Activated T-cell treated with anti-CD3 and anti-CD28 coated beads, Interleukin-2, amount 50 U/mL, for 1 hour (primary cell): ENCODE results near the gene PRDX2.
A peak's percentile ranks its signal among the peaks of the same experiment; 100 is the strongest.
"Not testable (repeated sequence)": the region's sequence is repeated elsewhere in the genome, so short reads cannot be mapped to it uniquely, and the experiment has no call there.

Experiments used
- DNase-seq: peaks from one replicate; pipeline ENCODE4 v3.0.0-alpha.2; 2020

PRDX2 gene

DNA sequence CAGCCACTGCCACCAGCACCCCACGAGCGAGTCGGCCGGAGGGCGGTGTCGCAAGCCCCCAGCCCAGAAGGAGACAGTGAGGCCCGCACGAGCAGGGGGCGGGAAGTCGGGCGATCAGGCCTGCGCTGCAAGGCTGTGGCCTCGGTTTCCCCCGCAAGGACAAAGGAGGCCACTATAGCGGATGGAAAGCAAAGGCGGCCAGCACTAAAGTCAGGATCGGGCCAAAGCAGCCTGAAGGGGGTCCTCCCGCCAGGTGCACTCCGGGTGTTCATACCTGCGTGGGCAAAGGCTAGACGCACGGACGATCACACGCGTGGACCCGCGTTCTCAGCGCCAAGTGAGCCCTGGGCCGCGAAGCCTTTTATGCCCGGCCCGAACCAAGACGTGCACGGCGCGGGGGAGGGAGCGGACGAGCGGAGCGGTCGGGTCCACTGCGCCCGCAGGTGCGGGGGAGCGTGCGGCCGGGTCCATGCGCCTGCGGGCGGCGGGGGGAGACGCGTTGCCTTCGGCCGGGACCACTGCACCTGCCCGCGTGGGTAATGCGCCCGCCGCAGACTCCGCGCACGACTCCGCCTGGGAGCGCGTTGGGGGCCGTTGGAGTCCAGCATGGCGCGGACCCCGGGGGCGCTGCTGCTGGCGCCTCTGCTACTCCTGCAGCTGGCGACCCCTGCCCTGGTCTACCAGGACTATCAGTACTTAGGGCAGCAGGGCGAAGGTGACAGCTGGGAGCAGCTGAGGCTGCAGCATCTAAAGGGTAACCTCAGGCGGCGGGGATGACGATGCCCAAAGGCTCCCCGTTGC, at the start of gene PRDX2, which contains the start of gene THSD8:
Gene PRDX2 (minus strand): TSS at position 335 of the 801 bp plus-strand sequence. CDS start 539 bp downstream, outside the sequence.
Gene THSD8 (plus strand): TSS at position 604 of the 801 bp plus-strand sequence. CDS start 3 bp downstream, at position 607.
- peak; percentile 77 for DNase-seq

DNA sequence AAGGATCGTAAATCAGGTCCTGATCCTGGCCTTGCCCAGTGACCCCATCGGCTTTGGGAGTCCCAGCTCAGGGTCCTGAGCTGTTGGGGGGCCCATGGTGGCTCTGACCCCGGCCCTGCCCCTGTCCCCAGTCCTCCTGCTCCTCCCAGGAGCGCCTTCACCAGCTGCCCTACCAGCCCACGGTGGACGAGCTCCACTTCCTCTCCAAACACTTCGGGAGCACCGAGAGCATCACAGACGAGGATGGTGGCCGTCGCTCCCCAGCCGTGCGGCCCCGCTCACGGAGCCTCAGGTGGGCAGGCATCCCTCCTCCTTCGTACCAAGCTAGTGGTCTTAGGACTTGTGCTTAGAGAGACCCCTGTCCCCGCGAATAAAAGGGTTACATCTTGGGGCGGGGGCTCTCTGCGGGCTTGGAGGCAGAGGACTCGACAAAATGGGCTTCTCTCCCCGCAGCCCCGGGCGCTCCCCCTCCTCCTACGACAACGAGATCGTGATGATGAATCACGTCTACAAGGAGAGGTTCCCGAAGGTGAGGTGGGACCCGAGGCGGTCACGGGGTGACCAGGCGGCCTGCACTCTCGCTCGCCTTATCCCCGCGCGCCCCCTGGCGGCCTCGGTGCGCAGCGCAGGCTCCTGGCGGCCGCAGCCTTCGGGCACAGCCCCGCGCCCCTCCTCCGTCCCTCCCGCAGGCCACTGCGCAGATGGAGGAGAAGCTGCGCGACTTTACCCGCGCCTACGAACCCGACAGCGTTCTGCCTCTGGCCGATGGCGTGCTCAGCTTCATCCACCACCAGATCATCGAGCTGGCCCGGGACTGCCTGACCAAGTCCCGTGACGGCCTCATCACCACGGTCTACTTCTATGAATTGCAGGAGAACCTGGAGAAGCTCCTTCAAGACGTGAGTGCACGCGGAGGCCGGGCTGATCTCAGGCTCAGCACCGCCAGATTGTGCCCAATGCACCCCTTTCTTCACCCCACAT, 45.8 kb upstream of the PRDX2 start:
- DNase-seq, result peak; percentile 87

DNA sequence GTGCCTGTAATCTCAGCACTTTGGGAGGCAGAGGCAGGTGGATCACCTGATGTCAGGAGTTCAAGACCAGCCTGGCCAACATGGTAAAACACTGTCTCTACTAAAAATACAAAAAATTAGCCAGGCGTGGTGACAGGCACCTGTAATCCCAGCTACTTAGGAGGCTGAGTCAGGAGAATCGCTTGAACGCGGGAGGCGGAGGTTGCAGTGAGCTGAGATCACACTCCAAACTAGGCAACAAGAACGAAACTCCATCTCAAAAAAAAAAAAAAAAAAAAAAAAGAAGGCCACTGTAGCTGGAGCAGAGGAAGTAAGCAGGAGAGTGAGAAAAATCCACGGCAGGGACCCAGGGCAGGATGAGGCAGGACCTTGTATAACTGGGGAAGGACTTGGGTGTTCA, 45.0 kb upstream of the PRDX2 start:
- DNase-seq, result not testable (repeated sequence)

DNA sequence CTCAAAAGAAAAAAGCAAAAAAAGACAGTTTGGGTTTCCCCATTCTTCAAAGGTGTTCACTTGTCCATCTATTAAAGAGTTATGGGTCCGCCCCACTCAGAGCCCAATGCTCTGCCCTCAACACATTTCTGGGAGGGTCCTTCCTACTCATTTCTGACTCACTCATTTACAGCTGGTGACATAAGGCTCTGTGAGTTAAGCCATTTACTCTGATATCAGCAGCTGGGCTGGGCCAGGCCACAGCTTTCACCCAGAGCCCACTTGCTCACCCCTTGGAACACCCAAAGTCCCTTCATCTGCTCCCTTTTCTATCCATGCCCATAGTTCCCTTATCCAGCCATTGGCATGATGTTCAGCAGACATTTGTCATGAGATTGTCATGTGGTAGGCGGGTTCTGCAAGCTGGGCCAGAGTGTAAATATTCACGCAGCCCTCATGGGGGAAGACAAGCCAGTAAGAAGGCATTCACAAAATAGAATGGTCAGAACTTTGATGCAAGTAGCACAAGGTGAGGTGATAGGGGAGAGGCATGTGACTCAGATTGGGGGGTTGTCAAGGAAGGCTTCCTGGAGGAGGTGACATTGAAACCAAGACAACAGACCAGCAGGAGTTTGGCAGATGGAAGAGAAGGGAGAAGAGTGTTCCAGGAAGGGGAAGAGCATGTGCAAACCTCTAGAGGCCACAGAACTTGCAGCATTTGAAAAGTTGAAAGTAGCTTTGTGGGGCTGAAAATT, 42.6 kb upstream of the PRDX2 start:
- no peak for DNase-seq

- DNase-seq, result no peak
Observed at GRCh38 chr19:12843328-12843727, 41.7 kb upstream of the PRDX2 start.

DNA sequence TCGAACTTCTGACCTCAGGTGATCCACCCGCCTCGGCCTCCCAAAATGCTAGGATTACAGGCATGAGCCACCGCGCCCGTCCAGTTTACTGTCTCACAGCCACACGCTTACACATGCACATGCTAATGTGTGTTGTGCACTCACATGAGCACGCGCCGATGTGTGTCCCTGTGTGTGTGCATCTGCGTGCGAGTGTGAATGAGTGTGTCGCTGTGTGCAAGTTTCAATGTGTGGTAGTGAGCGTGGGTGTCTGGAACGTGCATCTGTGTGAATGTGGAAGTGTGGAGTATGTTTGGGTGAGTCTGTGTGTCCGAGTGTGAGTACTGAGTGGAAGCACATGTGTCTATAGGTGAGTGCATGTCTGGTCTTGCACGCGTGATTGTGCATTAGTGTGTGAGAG, 40.9 kb upstream of the PRDX2 start:
- no peak for DNase-seq

GRCh38 chr19:12841094-12841493, 39.5 kb upstream of the PRDX2 start:
- DNase-seq, result no peak

DNA sequence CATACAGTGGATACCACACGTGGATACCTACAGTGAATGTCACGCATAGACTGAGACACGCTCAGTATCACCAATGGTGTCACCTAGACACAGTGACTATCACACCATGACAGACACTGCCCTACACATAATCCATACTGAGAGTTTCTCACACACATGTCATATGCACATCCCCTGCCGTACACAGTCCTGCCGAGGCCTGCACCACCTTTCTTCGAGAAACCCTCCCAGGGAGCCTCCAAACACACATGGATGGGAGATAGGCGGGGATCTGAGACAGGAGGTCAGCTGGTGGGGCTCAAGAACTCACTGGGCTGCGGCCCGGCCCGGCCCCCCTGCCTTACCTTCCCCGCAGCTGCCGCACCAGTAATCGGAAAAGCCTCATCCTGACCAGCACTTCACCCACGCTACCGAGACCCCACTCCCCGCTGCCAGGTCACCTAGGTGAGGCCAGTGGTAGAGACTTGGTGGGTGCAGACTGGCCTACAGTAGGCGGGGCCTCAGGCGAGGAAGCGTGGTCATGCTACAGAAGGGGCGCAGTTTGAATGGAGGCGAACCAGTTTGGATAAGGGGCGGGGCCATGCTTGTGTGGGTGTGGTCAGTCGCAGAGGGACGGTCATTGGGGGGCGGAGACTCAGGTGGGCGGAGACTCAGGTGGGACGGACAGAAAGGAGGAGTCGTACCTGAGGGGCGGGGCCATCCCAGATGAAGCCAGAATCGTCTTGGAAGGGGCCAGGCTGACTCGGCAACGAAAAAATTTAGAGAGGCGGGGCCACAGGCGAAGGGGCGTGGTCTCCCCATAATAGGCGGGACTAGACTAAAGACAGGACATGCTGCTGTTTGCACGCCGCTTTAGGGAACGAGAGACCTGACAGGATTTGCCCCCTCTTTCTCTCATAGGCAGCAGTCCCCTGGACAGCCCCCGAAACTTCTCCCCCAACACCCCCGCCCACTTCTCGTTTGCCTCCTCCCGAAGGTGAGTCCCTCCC, 38.8 kb upstream of the PRDX2 start:
- DNase-seq, result no peak

DNA sequence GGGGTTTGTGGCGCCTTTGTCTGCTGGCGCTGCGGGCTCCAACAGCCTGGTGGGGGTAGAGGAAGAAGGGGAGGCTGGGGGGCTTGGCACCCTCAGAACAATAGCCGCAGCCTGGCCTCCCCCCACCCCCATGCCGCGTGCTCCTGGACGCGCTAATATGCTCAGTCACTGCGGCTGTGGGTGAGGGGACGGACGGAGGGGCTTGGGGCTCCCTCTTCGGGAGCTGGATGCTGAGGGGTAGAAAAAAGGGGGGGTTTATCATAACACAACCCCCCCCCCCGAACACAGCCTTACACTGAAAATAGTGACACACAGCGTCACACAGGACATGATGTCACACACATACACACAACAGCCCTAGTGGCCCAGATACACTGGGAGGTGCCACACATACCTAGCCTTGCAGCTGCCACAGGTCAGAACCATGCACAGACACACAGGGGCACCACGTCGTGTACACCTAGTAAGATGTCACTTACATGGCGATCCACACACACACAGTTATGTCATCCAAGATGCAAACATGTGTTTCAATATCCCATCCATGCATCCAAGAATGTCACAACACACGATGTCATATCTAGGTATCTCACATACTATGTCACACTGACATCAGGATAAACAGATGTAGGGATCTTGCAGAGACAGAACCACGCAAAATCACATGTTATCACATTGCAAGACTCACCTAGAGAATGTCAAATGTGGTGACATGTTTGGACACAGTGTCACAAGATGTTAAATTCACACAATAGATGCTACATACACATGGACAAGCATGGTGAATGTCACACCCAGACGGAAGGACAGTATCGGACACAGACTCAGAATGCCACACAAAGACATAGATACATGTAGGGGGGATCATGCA, 37.5 kb upstream of the PRDX2 start:
- no peak for DNase-seq

GRCh38 chr19:12838182-12838885, 36.7 kb upstream of the PRDX2 start, which contains the start of gene MAST1:
MAST1 (plus strand) TSS chr19:12838515; CDS start chr19:12838573, 58 bp downstream.
- DNase-seq, result peak; percentile 61

DNA sequence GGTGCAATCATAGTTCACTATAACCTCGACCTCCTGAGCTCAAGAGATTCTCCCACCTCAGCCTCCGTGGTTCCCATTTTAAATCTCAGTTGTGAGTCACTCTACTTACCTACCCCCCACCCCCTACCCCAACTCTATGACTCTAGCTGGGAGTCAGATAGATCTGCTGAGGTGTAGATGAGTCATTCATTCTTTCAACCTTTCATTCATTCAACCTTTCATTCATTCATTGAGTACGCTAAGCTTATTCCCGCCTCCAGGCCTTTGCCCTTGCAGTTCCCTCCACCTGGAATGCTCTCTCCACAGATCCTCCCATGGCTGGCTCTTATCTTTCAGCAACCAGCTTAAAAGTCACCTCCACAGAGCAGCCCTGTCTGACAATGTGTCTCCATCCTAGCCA, 35.6 kb upstream of the PRDX2 start:
- DNase-seq, result no peak

GRCh38 chr19:12836529-12836863, 34.9 kb upstream of the PRDX2 start:
- no peak for DNase-seq

DNA sequence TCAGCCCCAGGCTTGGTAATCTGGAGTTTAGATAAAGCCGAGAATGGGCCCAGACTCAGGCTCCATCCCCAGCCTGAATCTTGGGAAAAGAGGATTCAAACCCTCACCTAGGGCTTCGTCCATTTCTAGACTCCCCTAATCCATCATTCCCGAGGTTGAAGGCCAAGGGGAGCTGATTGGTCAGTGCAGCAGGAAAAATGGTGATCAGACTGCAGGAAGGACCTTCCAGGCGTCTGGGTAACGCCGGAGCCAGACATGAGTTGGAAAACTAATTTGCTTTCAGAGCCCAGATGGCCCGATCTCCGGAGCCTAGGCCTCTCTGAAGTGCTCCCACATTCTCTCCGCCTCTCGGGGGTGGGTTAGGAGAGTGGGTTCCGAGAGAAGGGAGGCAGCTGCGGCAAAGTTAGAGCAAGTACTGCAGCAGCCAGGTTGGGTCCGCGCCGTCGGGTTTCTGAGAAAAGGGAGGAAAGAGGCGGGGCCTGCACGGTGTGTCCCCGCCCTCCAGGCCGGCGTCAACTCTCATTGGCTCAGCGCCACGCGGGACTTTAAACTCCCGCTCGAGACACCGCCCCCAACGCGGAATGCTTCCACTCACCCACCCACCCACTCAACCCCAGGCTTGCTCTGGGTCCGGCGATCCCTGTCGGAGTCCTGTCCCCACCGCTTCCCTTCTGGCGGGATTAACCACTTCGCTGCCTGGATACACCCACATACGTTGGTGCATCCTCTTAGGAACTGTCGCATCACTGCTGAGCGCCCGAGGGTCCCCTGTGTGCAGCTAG, 33.6 kb upstream of the PRDX2 start:
- no peak for DNase-seq

- DNase-seq, result no peak
Observed at GRCh38 chr19:12834566-12834943, 33.0 kb upstream of the PRDX2 start, which contains the start of gene RTBDN. RTBDN (minus strand) TSS chr19:12834579; CDS start chr19:12829979, 4,600 bp downstream.

- DNase-seq, result peak; percentile 53
Observed at GRCh38 chr19:12833738-12834565, 32.4 kb upstream of the PRDX2 start.

- DNase-seq, result no peak
Observed at GRCh38 chr19:12833418-12833737, 31.8 kb upstream of the PRDX2 start.

- no peak for DNase-seq
Observed at GRCh38 chr19:12828494-12828893, 26.9 kb upstream of the PRDX2 start.
